Measurements from ENCODE around the gene MMAB. TPM values are rescaled to one million over a fixed set of nuclear protein-coding genes. Genes with fewer than 3 reads are reported as not detected.

The MMAB gene
- total RNA-seq, 1 experiment from 2014 or later = 34.6 TPM

- no peak for DNase-seq (ENCODE audit: extremely low read depth, low read depth)
Measured at GRCh38 chr12:109542014-109542413, 31.3 kb downstream of the MMAB start.

- no peak for DNase-seq (ENCODE audit: extremely low read depth, low read depth)
Measured at GRCh38 chr12:109541413-109541726, 31.9 kb downstream of the MMAB start.

GRCh38 chr12:109540526-109541412 is 32.5 kb downstream of the MMAB start:
- no peak for DNase-seq (ENCODE audit: extremely low read depth, low read depth)

- DNase-seq (ENCODE audit: extremely low read depth, low read depth) = no peak
Measured at GRCh38 chr12:109539508-109539907, 33.8 kb downstream of the MMAB start.

- DNase-seq (ENCODE audit: extremely low read depth, low read depth) = no peak
Measured at GRCh38 chr12:109538191-109538863, 35.0 kb downstream of the MMAB start.

GRCh38 chr12:109537136-109537535 is 36.2 kb downstream of the MMAB start:
- DNase-seq (ENCODE audit: extremely low read depth, low read depth) = no peak

- no peak for DNase-seq (ENCODE audit: extremely low read depth, low read depth)
Measured at GRCh38 chr12:109535863-109536250, 37.4 kb downstream of the MMAB start.

- no peak for DNase-seq (ENCODE audit: extremely low read depth, low read depth)
Measured at GRCh38 chr12:109535231-109535862, 38.0 kb downstream of the MMAB start.

GRCh38 chr12:109534456-109534855 is 38.8 kb downstream of the MMAB start:
- DNase-seq (ENCODE audit: extremely low read depth, low read depth) = no peak

GRCh38 chr12:109533487-109533740 is 39.9 kb downstream of the MMAB start:
- no peak for DNase-seq (ENCODE audit: extremely low read depth, low read depth)

GRCh38 chr12:109532721-109533486 is 40.4 kb downstream of the MMAB start:
- no peak for DNase-seq (ENCODE audit: extremely low read depth, low read depth)

- no peak for DNase-seq (ENCODE audit: extremely low read depth, low read depth)
Measured at GRCh38 chr12:109531411-109531810, 41.9 kb downstream of the MMAB start.

- no peak for DNase-seq (ENCODE audit: extremely low read depth, low read depth)
Measured at GRCh38 chr12:109529691-109530640, 43.3 kb downstream of the MMAB start.

GRCh38 chr12:109527489-109528123 is 45.7 kb downstream of the MMAB start:
- no peak for DNase-seq (ENCODE audit: extremely low read depth, low read depth)

- DNase-seq (ENCODE audit: extremely low read depth, low read depth) = no peak
Measured at GRCh38 chr12:109525279-109525585, 48.1 kb downstream of the MMAB start.

GRCh38 chr12:109524466-109525278 is 48.6 kb downstream of the MMAB start:
- DNase-seq (ENCODE audit: extremely low read depth, low read depth) = no peak

GRCh38 chr12:109523504-109523903 is 49.8 kb downstream of the MMAB start:
- DNase-seq (ENCODE audit: extremely low read depth, low read depth) = no peak

- DNase-seq (ENCODE audit: extremely low read depth, low read depth) = no peak
Measured at GRCh38 chr12:109523071-109523470, 50.2 kb downstream of the MMAB start.

- no peak for DNase-seq (ENCODE audit: extremely low read depth, low read depth)
Measured at GRCh38 chr12:109521831-109522230, 51.5 kb downstream of the MMAB start.

All from NCI-H460 (cell line).